Measurements from ENCODE around the gene DOCK3. TPM values are rescaled to one million over a fixed set of nuclear protein-coding genes. Genes with fewer than 3 reads are reported as not detected.
A peak's percentile ranks its signal among the peaks of the same experiment; 100 is the strongest.

Gene DOCK3
- total RNA-seq, 1 experiment from 2014 or later = 5.6 TPM

DNA sequence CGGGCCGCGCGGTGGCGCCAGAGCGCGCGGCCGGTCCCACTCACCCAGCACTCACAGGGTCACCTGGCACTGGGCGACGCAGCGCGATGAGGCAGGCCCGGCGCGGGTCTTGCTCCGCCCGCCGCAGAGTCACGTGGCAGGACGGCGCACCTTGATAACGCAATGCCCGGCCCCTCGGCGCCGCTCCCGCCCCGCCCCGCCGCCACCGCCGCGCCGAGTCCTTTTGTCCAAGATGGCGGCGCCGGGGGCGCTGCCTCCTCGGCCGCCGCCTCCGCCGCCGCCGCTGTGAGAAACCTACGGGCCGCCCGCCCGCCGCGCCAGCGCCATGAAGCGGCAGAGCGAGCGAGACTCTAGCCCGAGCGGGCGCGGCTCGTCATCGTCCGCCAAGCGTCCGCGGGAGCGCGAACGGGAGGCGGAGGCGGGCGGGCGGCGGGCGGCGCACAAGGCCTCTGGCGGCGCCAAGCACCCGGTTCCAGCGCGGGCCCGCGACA is 716.4 kb downstream of the DOCK3 start, which contains the start of gene RBM15B (continued):
- TF ChIP-seq, protein P1, sequence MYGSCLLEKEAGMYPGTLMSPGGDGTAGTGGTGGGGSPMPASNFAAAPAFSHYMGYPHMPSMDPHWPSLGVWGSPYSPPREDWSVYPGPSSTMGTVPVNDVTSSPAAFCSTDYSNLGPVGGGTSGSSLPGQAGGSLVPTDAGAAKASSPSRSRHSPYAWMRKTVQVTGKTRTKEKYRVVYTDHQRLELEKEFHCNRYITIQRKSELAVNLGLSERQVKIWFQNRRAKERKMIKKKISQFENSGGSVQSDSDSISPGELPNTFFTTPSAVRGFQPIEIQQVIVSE (CRISPR knock-in tag; IDR thresholded peaks at IDR 0.05; ENCODE audit: borderline replicate concordance) = no peak
- TF ChIP-seq RELA (CRISPR knock-in tag; IDR thresholded peaks at IDR 0.05; ENCODE audit: borderline replicate concordance) (no peak), NR3C1 (CRISPR knock-in tag; conservative IDR thresholded peaks at IDR 0.05; ENCODE audit: low read depth) (no peak), PRRX2 (CRISPR knock-in tag; IDR thresholded peaks at IDR 0.05) (no peak), SP1 (CRISPR knock-in tag; conservative IDR thresholded peaks at IDR 0.05) (peak; percentile 97), ELF4 (CRISPR knock-in tag; IDR thresholded peaks at IDR 0.05; ENCODE audit: low read depth) (no peak)
- TF ChIP-seq, protein P2, sequence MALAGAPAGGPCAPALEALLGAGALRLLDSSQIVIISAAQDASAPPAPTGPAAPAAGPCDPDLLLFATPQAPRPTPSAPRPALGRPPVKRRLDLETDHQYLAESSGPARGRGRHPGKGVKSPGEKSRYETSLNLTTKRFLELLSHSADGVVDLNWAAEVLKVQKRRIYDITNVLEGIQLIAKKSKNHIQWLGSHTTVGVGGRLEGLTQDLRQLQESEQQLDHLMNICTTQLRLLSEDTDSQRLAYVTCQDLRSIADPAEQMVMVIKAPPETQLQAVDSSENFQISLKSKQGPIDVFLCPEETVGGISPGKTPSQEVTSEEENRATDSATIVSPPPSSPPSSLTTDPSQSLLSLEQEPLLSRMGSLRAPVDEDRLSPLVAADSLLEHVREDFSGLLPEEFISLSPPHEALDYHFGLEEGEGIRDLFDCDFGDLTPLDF (CRISPR knock-in tag; IDR thresholded peaks at IDR 0.05) = no peak
- TF ChIP-seq, protein P3, sequence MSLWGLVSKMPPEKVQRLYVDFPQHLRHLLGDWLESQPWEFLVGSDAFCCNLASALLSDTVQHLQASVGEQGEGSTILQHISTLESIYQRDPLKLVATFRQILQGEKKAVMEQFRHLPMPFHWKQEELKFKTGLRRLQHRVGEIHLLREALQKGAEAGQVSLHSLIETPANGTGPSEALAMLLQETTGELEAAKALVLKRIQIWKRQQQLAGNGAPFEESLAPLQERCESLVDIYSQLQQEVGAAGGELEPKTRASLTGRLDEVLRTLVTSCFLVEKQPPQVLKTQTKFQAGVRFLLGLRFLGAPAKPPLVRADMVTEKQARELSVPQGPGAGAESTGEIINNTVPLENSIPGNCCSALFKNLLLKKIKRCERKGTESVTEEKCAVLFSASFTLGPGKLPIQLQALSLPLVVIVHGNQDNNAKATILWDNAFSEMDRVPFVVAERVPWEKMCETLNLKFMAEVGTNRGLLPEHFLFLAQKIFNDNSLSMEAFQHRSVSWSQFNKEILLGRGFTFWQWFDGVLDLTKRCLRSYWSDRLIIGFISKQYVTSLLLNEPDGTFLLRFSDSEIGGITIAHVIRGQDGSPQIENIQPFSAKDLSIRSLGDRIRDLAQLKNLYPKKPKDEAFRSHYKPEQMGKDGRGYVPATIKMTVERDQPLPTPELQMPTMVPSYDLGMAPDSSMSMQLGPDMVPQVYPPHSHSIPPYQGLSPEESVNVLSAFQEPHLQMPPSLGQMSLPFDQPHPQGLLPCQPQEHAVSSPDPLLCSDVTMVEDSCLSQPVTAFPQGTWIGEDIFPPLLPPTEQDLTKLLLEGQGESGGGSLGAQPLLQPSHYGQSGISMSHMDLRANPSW (CRISPR knock-in tag; conservative IDR thresholded peaks at IDR 0.05; ENCODE audit: low read depth) = no peak
- TF ChIP-seq, protein P4, sequence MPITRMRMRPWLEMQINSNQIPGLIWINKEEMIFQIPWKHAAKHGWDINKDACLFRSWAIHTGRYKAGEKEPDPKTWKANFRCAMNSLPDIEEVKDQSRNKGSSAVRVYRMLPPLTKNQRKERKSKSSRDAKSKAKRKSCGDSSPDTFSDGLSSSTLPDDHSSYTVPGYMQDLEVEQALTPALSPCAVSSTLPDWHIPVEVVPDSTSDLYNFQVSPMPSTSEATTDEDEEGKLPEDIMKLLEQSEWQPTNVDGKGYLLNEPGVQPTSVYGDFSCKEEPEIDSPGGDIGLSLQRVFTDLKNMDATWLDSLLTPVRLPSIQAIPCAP (CRISPR knock-in tag; IDR thresholded peaks at IDR 0.05) = no peak; the same call in 1 of the 2 replicates
- TF ChIP-seq, protein P5, sequence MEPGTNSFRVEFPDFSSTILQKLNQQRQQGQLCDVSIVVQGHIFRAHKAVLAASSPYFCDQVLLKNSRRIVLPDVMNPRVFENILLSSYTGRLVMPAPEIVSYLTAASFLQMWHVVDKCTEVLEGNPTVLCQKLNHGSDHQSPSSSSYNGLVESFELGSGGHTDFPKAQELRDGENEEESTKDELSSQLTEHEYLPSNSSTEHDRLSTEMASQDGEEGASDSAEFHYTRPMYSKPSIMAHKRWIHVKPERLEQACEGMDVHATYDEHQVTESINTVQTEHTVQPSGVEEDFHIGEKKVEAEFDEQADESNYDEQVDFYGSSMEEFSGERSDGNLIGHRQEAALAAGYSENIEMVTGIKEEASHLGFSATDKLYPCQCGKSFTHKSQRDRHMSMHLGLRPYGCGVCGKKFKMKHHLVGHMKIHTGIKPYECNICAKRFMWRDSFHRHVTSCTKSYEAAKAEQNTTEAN (CRISPR knock-in tag; IDR thresholded peaks at IDR 0.05) = no peak
- TF ChIP-seq, protein P6, sequence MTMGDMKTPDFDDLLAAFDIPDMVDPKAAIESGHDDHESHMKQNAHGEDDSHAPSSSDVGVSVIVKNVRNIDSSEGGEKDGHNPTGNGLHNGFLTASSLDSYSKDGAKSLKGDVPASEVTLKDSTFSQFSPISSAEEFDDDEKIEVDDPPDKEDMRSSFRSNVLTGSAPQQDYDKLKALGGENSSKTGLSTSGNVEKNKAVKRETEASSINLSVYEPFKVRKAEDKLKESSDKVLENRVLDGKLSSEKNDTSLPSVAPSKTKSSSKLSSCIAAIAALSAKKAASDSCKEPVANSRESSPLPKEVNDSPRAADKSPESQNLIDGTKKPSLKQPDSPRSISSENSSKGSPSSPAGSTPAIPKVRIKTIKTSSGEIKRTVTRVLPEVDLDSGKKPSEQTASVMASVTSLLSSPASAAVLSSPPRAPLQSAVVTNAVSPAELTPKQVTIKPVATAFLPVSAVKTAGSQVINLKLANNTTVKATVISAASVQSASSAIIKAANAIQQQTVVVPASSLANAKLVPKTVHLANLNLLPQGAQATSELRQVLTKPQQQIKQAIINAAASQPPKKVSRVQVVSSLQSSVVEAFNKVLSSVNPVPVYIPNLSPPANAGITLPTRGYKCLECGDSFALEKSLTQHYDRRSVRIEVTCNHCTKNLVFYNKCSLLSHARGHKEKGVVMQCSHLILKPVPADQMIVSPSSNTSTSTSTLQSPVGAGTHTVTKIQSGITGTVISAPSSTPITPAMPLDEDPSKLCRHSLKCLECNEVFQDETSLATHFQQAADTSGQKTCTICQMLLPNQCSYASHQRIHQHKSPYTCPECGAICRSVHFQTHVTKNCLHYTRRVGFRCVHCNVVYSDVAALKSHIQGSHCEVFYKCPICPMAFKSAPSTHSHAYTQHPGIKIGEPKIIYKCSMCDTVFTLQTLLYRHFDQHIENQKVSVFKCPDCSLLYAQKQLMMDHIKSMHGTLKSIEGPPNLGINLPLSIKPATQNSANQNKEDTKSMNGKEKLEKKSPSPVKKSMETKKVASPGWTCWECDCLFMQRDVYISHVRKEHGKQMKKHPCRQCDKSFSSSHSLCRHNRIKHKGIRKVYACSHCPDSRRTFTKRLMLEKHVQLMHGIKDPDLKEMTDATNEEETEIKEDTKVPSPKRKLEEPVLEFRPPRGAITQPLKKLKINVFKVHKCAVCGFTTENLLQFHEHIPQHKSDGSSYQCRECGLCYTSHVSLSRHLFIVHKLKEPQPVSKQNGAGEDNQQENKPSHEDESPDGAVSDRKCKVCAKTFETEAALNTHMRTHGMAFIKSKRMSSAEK (CRISPR knock-in tag; IDR thresholded peaks at IDR 0.05; ENCODE audit: borderline replicate concordance) = no peak

DNA sequence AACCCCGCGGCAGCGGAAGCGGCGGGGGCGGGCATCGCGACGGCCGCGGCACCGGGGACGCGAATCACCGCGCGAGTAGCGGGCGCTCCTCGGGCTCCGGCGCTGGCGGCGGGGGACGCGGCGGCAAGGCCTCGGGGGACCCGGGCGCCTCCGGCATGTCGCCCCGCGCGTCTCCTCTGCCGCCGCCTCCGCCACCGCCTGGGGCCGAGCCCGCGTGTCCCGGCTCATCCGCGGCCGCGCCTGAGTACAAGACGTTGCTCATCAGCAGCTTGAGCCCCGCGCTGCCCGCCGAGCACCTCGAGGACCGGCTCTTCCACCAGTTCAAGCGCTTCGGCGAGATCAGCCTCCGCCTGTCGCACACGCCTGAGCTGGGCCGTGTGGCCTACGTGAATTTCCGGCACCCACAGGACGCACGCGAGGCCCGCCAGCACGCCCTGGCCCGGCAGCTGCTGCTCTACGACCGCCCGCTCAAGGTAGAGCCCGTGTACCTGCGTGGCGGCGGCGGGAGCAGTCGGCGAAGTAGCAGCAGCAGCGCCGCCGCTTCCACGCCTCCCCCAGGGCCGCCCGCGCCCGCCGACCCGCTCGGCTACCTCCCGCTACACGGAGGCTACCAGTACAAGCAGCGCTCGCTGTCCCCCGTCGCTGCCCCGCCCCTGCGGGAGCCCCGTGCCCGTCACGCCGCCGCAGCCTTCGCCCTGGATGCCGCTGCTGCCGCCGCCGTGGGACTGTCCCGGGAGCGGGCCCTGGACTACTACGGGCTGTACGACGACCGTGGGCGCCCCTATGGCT is 717.0 kb downstream of the DOCK3 start:
- ATAC-seq = no peak
- Mint-ChIP-seq H3K27me3 (ENCODE audit: low read depth) (no peaks in the 10 kb centered on the region), H3K4me1 (peaks cover 47% of the 10 kb centered on the region), H3K27ac (peak overlapping the region; percentile 45; the same call in 1 of the 2 replicates), H3K9me3 (no peaks in the 10 kb centered on the region), H3K4me3 (peak overlapping the region; percentile 76), H3K36me3 (peaks cover 71% of the 10 kb centered on the region)
- ChIA-PET POLR2A (no interaction called here), CTCF (interaction anchor here (0.9 to 1.7 kb wide), 3 partner anchors 108 to 776 kb away, joined by 3 to 5 read pairs (median 4); partner anchors contain the start of gene DCAF1)
- DNase-seq (ENCODE audit: low spot score) = peak; percentile 41
- no peak for TF ChIP-seq NR2C2 (CRISPR knock-in tag; IDR thresholded peaks at IDR 0.05)
- TF ChIP-seq ATF1 (CRISPR knock-in tag; IDR thresholded peaks at IDR 0.05) = peak; percentile 36; the same call in 1 of the 2 replicates
- TF ChIP-seq ESRRA (CRISPR knock-in tag; IDR thresholded peaks at IDR 0.05; ENCODE audit: borderline replicate concordance) = 0 out of 2 replicates have a peak, but pooled peaks have one; percentile 0
- TF ChIP-seq, protein P7, sequence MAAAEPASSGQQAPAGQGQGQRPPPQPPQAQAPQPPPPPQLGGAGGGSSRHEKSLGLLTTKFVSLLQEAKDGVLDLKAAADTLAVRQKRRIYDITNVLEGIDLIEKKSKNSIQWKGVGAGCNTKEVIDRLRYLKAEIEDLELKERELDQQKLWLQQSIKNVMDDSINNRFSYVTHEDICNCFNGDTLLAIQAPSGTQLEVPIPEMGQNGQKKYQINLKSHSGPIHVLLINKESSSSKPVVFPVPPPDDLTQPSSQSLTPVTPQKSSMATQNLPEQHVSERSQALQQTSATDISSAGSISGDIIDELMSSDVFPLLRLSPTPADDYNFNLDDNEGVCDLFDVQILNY (CRISPR knock-in tag; IDR thresholded peaks at IDR 0.05) = 0 out of 2 replicates have a peak, but pooled peaks have one; percentile 39
- TF ChIP-seq, protein P8, sequence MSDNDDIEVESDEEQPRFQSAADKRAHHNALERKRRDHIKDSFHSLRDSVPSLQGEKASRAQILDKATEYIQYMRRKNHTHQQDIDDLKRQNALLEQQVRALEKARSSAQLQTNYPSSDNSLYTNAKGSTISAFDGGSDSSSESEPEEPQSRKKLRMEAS (CRISPR knock-in tag; IDR thresholded peaks at IDR 0.05) = peak; percentile 79
- TF ChIP-seq NR1H2 (CRISPR knock-in tag; IDR thresholded peaks at IDR 0.05) = peak; percentile 64
- 0 out of 2 replicates have a peak, but pooled peaks have one; percentile 49 for TF ChIP-seq SMAD4 (CRISPR knock-in tag; IDR thresholded peaks at IDR 0.05)
- no peak for TF ChIP-seq MXD4 (CRISPR knock-in tag; IDR thresholded peaks at IDR 0.05; ENCODE audit: borderline replicate concordance)
- no peak for TF ChIP-seq SOX15 (CRISPR knock-in tag; IDR thresholded peaks at IDR 0.05)
- TF ChIP-seq ZNF396 (CRISPR knock-in tag; IDR thresholded peaks at IDR 0.05; ENCODE audit: borderline replicate concordance) = no peak
- TF ChIP-seq ZNF219 (CRISPR knock-in tag; IDR thresholded peaks at IDR 0.05; ENCODE audit: borderline replicate concordance) = 0 out of 2 replicates have a peak, but pooled peaks have one; percentile 45

Data from WTC11 (cell line).